GM18520 (cell line): Measurements from ENCODE around the gene IL18BP.

ENCODE experiments used
- ATAC-seq: cut with Tn5 transposase; IDR thresholded peaks from one replicate; pipeline ENCODE4 v1.9.1; 2021; ENCODE audit not compliant: unreplicated experiment

The IL18BP gene

GRCh38 chr11:71998649-71999310, at the start of gene IL18BP:
Gene IL18BP, plus strand, starts transcription at chr11:71998909. Its CDS starts 1,076 bp downstream, at chr11:71999985.
- no peak for ATAC-seq

DNA sequence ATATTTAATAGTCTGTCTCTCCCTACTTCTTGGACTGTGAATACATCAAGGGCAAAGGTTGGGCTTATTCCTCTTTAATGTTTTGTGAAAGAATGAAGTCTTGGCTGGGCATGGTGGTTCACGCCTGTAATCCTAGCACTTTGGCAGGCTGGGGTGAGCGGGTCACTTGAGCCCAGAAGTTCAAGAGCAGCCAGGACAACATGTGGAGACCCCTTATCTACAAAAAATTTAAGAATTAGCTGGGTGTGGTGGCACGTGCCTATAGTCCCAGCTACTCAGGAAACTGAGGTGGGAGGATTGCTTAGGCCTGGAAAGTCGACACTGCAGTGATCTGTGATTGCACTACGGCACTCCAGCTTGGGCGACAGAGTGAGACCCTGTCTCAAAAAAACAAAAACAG, 49.7 kb upstream of the IL18BP start:
- ATAC-seq, result no peak

- no peak for ATAC-seq
Measured at GRCh38 chr11:71951741-71952310, 46.9 kb upstream of the IL18BP start.

DNA sequence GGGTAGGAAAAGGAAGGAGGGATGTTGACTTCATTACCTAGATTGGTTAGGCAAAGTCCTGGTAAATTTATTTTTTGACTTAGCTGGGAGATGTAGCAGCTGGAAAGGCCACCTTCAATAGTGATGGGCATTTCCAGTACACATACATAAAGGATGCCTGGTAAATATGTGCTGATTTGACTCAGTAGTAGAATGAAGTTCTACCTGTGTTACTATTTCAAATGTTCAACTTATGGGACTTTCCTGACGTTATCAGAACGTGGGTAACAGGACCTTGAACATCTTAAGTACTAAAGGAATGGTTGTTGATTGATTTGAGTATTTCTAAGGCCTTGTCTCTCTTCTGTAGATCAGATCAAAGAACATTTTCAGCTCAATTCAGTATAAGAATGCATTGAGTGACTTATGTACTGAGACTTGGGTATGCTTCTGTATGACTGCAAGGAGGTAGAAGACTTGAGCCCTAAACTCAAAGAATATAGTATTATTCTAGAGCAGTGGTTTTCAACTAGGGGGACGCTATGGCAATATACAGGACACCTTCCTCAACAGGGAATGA, 42.7 kb upstream of the IL18BP start:
- no peak for ATAC-seq

GRCh38 chr11:71962428-71963038, 36.2 kb upstream of the IL18BP start:
- peak; percentile 77 for ATAC-seq

DNA sequence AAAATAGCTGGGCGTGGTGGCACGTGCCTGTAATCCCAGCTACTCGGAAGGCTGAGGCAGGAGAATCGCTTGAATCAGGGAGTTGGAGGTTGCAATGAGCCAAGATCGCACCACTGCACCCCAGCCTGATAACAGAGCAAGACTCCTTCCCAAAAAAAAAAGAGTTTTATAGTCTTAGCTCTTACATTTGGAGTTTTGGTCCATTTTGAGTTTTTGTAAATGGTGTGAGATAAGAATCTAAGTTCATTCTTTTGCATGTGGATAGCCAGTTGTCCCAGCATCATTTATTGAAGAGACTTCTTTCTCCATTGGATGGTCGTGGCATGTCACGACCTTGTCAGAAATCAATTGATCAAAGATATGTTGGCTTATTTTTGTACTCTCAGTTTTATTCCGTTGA, 35.2 kb upstream of the IL18BP start:
- ATAC-seq, result no peak

- ATAC-seq, result no peak
Measured at GRCh38 chr11:71964641-71965040, 34.1 kb upstream of the IL18BP start.

- no peak for ATAC-seq
Measured at GRCh38 chr11:71971680-71972079, 27.0 kb upstream of the IL18BP start.

- ATAC-seq, result no peak
Measured at GRCh38 chr11:71976551-71976950, 22.2 kb upstream of the IL18BP start.

- no peak for ATAC-seq
Measured at GRCh38 chr11:71977090-71977489, 21.6 kb upstream of the IL18BP start.

GRCh38 chr11:71977743-71978418, 20.8 kb upstream of the IL18BP start:
- no peak for ATAC-seq

GRCh38 chr11:71979094-71979493, 19.6 kb upstream of the IL18BP start:
- ATAC-seq, result no peak

DNA sequence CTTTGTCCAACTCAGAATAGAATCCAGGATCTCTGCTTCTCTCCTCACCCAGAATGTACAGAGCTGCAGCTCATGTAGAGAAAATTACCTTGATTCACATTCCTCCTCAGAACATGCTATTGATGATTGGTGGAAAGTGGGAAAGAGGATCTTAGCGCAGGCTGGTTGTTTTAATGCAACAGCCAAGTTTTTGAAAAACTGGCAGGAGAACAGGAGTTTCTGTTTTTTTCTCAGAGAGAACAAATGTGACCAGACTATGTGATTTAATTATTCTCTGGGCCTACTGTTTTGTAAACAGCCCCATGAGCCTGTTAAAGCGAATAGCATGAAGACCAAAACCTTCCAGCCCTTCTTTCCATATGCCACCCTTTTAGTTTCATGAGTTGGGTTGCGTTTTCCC, 19.1 kb upstream of the IL18BP start:
- no peak for ATAC-seq

- no peak for ATAC-seq
Measured at GRCh38 chr11:71986131-71986530, 12.6 kb upstream of the IL18BP start.

GRCh38 chr11:71987521-71987920, 11.2 kb upstream of the IL18BP start:
- ATAC-seq, result no peak

- no peak for ATAC-seq
Measured at GRCh38 chr11:71988050-71988449, 10.7 kb upstream of the IL18BP start.

DNA sequence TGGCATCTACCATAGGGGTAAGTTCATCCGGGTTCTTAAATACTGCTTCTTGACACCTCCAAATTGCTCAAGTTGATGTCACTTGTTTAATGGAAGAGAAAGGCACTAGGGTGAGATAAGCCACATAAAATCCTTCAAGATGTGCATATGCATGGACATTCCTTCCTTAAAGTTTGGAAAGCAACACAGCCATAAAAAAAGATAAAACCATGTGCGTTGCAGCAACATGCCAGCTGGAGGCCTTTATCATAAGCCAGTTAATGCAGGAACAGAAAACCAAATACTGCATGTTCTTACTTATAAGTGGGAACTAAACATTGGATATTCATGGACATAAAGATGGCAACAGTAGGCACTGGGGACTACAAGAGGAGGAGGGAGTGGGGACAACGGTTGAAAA, 8.0 kb upstream of the IL18BP start:
- ATAC-seq, result no peak

GRCh38 chr11:71991494-71991893, 7.2 kb upstream of the IL18BP start:
- ATAC-seq, result peak; percentile 59

GRCh38 chr11:71992136-71992730, 6.5 kb upstream of the IL18BP start:
- ATAC-seq, result peak; percentile 29

DNA sequence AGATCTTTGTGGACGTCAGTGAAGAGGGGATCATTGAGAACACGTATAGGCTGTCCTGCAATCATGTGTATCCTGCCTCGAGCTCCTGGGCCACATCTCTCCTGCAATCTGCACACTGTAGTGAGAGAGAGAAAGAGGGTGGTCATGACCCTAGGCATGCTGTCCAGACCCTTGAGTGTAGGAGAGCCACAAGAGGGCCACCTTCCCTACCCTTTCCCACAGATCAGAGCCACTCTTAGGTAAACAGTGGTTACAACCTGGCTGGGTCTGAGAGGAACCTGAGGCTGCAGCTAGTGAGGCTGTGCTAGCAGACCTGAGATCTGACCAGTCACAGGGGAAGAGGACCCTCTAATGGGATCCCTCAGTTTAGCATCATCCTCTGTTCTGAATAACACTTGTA, 3.9 kb upstream of the IL18BP start:
- ATAC-seq, result no peak

DNA sequence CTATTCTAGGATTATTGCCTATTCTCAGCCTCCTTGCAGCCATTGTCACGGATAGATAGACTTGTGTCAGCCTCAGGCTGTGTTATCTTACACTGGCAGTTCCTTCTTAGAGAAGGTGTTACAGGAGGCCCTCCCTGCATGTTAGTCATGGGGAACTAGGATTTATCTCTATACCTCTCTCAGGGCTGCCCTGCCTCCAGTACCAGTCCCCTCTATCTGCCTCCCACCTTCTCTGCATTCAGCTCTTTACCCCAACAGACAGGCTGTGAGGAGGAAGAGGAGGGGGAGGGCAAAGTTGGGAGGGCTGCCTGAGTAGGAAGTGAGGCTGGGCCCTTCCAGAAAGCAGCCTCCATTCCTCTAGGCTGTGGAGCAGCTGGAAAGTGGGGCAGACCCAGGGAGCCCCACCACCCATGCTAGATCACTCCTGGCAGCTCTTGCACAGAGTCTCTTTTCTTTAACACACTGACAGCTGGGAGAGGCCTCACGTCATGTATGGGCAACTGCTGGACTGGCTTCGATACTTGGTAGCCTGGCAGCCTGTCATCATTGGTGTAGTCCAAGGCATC, 2.9 kb upstream of the IL18BP start:
- ATAC-seq, result no peak
